Activated naive CD4-positive, alpha-beta T cell treated with anti-CD3 and anti-CD28 coated beads for 36 hours (primary cell): ENCODE measurements around the gene PBOV1. TPM values are rescaled to one million over a fixed set of nuclear protein-coding genes. Genes with fewer than 3 reads are reported as not detected.

Experiments
- CTCF ChIA-PET: fragments of 350-600 bp; sonication (Branson Sonifier 250); formaldehyde crosslinking; loops from one replicate; lab custom pipeline; 2021; ENCODE audit warnings: antibody characterized with exemption; lab: Charles Lee
- DNase-seq: peaks from one replicate; pipeline ENCODE4 v3.0.0-alpha.2; 2020
- H3K27ac Mint-ChIP-seq: one replicate; pipeline ENCODE4 v1.8.0; 2021; ENCODE audit warnings: mild to moderate bottlenecking, mixed read lengths
- H3K27me3 Mint-ChIP-seq: one replicate; pipeline ENCODE4 v1.8.0; 2021; ENCODE audit warnings: low read depth, mixed read lengths
- H3K36me3 Mint-ChIP-seq: one replicate; pipeline ENCODE4 v1.8.0; 2021; ENCODE audit warnings: low read depth, mixed read lengths
- H3K4me1 Mint-ChIP-seq: one replicate; pipeline ENCODE4 v1.8.0; 2021; ENCODE audit warnings: low read depth, mixed read lengths
- H3K4me3 Mint-ChIP-seq: one replicate; pipeline ENCODE4 v1.8.0; 2021; ENCODE audit warnings: mild to moderate bottlenecking, moderate library complexity, mixed read lengths
- H3K9me3 Mint-ChIP-seq: one replicate; pipeline ENCODE4 v1.8.0; 2021; ENCODE audit warnings: mixed read lengths
- intact Hi-C: fragments of 100-400 bp; cut with micrococcal nuclease; formaldehyde crosslinking; loops from one replicate; pipeline ENCODE4 v1.15.1; 2023
- total RNA-seq, 2 experiments: library from RNA; stranded (reverse); gene quantifications; one replicate each; pipeline ENCODE4 v1.2.3, GENCODE V29; 2021

The PBOV1 gene
- total RNA-seq, 2 experiments from 2014 or later, result not detected

DNA sequence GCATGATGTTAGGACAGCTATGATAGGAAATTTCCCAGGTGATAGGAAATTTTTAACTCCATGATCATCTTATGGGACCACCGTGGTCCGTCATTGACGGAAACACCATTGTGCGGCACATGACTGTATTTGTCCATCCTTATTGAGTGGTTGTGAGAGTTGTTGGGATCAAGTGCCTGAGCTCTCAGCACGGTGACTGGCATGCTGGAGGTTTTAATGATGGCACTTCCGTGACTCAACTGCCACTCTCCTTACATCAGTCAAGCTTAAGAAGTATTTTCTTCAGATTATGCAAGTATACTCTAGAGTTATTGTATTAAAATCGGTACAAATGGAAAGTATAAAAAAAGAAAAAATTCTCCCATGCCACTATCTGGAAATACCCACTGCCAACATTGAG is 20.7 kb downstream of the PBOV1 start:
- no peaks in the 10 kb centered on the region for H3K9me3 Mint-ChIP-seq

DNA sequence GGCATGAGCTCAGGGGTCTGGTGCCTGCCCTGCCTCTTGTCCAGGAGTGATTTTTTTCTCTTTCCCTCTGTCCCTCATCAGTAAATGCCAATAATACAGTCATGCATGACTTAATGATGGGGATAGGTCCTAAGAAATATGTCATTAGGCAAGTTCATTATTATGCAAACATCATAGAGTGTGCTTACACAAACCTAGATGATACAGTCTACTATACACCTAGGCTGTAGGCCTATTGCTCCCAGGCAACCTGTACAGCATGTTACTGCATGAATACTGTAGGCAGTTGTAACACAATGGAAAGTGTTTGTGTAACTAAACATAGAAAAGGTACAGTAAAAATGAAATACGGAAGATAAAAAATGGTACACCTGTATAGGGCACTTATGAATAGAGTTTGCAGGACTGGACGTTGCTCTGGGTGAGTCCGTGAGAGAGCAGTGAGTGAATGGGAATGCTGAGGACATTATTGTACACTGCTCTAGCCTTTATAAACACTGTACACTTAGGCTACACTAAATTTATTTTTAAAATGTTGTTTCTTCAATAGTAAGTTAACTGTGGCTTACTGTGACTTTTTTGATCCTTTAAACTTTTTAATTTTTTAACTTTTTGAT is 22.1 kb downstream of the PBOV1 start:
- Mint-ChIP-seq H3K9me3 (no peaks in the 10 kb centered on the region), H3K27ac (no peak overlapping the region), H3K4me1 (no peaks in the 10 kb centered on the region), H3K4me3 (no peak overlapping the region), H3K36me3 (no peaks in the 10 kb centered on the region), H3K27me3 (peaks cover 14% of the 10 kb centered on the region)
- no peak for DNase-seq
- CTCF ChIA-PET, result no interaction called here
- intact Hi-C loops, result no loop called here

More for the DNA sequence above, 20.7 kb downstream of the PBOV1 start:
- H3K27ac Mint-ChIP-seq, result no peak overlapping the region
- H3K36me3 Mint-ChIP-seq, result no peaks in the 10 kb centered on the region
- no peaks in the 10 kb centered on the region for H3K4me1 Mint-ChIP-seq
- no peak for DNase-seq
- no peak overlapping the region for H3K4me3 Mint-ChIP-seq
- intact Hi-C loops, result no loop called here
- CTCF ChIA-PET, result no interaction called here
- H3K27me3 Mint-ChIP-seq, result peaks cover 14% of the 10 kb centered on the region

DNA sequence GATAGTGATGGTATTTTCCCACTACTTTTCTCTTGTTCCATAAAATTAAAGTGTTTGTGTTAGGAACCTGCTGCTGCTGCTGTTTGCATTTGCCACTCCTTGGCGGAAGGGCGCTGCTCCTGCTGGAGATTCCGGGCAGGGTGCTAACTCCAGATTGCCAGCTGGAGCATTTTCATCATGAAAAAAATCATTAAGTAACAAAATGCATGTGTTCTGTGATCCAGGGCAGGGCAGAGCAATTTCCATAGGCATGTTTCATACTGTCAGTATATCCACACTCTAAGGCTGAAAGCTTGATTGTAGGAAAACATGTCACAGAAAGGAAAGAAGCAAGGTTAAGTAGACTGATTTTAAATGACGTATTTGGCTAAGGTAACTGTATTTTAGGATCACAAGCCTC is 24.0 kb downstream of the PBOV1 start:
- Mint-ChIP-seq H3K27ac (no peak overlapping the region), H3K36me3 (no peaks in the 10 kb centered on the region)

DNA sequence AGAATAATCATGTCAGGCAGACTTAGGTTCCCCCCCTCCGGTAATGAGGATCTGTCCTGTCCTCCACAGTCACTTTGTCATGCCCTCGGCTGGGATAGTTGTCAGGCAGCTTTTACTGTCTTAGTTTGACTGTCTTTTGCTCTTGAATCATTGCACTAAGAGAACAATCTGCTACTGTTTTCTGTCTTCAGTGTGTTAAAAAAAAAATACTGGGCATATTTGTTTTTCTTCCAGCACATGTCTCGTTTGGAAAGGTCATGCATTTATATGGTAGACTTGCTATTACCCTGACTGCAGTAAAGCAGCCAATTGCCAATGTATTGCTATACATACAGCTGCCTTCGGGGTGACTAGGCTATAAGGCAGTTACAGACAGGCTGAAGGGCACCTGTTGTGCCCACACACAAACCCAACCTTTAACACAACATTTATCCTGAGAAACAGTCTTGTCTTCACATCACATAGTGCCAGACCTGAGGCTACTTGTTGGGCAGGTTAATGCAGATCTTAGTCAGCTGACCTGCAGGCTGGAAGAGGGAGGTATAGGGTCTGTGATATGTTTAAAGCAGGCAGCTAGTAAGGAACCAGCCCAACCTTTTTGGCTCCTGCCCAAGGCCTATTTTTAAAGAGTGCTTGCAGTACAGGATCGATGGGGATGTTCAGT is 29.9 kb downstream of the PBOV1 start:
- CTCF ChIA-PET, result no interaction called here

More for the DNA sequence above, 24.0 kb downstream of the PBOV1 start:
- no peaks in the 10 kb centered on the region for H3K9me3 Mint-ChIP-seq
- intact Hi-C loops, result no loop called here
- peaks cover 6% of the 10 kb centered on the region for H3K27me3 Mint-ChIP-seq
- H3K4me3 Mint-ChIP-seq, result no peak overlapping the region
- CTCF ChIA-PET, result no interaction called here
- DNase-seq, result no peak
- H3K4me1 Mint-ChIP-seq, result no peaks in the 10 kb centered on the region

DNA sequence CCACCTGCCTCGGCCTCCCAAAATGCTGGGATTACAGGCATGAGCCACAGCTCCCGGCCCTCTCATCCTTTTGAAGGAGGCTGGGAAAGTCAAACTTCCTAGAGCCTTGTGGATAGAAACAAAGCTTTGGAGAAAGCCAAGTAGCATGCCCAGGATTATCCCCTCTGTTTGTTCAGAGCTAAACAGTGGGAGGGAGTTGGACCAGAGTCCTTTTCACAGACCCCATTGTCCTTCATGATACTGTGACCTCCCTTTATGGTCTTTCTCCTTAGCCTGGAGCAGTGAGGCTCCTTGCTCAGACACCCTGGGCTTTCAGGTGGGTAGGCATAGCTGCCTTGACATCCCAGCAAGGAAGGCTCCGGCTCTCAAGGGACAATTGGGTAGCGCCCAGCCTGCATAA is 31.1 kb downstream of the PBOV1 start:
- Mint-ChIP-seq H3K36me3 (no peaks in the 10 kb centered on the region), H3K4me3 (no peak overlapping the region), H3K4me1 (no peaks in the 10 kb centered on the region), H3K27ac (no peak overlapping the region), H3K9me3 (no peaks in the 10 kb centered on the region), H3K27me3 (peaks cover 16% of the 10 kb centered on the region)
- intact Hi-C loops, result no loop called here
- CTCF ChIA-PET, result no interaction called here
- DNase-seq, result no peak

More for the DNA sequence above, 29.9 kb downstream of the PBOV1 start:
- Mint-ChIP-seq H3K4me1 (no peaks in the 10 kb centered on the region), H3K27ac (no peak overlapping the region), H3K9me3 (no peaks in the 10 kb centered on the region), H3K36me3 (no peaks in the 10 kb centered on the region), H3K4me3 (no peak overlapping the region), H3K27me3 (peaks cover 11% of the 10 kb centered on the region)
- intact Hi-C loops, result no loop called here
- no peak for DNase-seq

DNA sequence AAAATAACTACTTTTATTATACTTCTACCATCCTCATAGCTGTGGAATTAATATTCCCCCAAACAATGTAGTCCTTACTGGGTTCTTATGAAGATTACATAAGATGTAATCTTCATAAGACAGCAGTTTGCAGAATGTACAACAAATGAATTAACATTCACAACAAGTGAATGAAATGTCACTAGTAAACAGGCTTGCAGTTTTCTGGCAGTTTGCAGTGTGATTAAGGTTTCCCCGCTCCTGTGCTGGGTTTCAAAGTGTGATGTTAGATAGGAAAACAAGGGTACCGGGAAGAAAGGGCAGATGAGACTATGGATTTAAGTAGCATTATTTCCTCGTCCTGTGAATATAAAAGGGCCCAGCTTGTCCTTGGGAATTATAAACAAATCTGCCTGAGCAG is 34.1 kb downstream of the PBOV1 start:
- no peak for DNase-seq
- H3K27me3 Mint-ChIP-seq, result peaks cover 31% of the 10 kb centered on the region
- no peak overlapping the region for H3K4me3 Mint-ChIP-seq
- intact Hi-C loops, result no loop called here
- CTCF ChIA-PET, result no interaction called here
- H3K4me1 Mint-ChIP-seq, result no peaks in the 10 kb centered on the region
- H3K36me3 Mint-ChIP-seq, result no peaks in the 10 kb centered on the region
- H3K27ac Mint-ChIP-seq, result no peak overlapping the region
- H3K9me3 Mint-ChIP-seq, result peaks cover 4% of the 10 kb centered on the region

DNA sequence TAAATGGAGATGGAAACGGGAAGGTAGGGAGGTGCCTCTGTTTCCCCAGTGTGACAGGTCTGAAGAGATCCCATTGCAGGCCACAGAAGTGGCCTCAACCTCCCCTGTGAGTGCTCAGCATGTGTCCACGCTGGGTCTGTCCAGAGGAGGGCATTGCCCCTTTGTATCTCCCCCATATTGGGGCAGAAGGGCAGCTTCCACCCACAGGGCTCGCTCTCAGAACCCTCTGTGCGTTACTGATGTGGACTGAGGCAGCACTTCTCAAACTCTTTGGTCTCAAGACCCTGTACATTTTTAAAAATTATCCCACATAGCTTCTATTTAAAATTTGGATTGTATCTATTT is 34.5 kb downstream of the PBOV1 start:
- Mint-ChIP-seq H3K4me3 (no peak overlapping the region), H3K27me3 (peaks cover 27% of the 10 kb centered on the region), H3K4me1 (no peaks in the 10 kb centered on the region), H3K27ac (no peak overlapping the region), H3K9me3 (peaks cover 4% of the 10 kb centered on the region), H3K36me3 (no peaks in the 10 kb centered on the region)
- intact Hi-C loops, result no loop called here
- no peak for DNase-seq
- CTCF ChIA-PET, result no interaction called here

DNA sequence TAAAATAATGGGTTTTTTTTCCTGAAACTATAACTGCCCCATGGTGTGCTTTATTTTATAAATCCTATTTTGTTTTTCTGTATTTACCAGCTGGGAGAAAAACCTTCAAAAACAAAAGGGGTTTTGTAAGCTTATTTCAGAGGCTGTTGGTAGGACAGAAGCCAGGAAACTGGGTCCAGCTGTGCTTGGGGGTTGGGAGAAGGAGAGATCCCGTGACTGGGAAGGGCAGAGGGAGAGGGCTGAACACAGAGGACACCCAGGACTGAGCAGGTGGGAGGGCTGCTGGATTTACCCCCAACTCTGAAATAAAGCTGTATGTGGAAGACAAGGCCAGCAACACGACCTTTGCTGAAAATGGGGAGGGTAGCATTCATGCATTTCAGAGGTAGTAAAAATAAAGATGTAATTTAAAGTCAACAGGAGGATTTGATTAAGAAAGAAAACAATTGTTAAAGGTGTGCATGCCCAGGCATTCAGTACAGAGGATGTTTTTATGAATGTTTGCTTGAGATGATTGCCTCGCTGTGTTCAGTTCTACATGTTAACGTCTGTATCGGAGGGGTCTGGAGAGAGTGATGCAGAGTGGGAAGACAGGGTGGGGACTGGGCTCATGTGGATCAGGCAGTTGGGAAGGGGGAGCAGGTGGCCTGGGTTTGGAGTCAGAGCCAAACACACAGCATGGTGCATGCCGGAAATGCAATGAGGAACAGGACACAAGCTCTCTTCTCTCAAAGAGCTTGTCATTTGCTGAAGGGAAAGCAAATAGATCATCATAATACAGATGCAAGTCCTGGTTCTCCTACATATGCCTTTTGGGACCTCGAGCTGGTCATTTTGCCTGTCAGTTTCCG is 35.1 kb downstream of the PBOV1 start:
- Mint-ChIP-seq H3K27ac (no peak overlapping the region), H3K4me1 (no peaks in the 10 kb centered on the region), H3K27me3 (peaks cover 27% of the 10 kb centered on the region), H3K36me3 (no peaks in the 10 kb centered on the region), H3K9me3 (peaks cover 8% of the 10 kb centered on the region), H3K4me3 (no peak overlapping the region)
- CTCF ChIA-PET, result no interaction called here
- no peak for DNase-seq
- intact Hi-C loops, result no loop called here

DNA sequence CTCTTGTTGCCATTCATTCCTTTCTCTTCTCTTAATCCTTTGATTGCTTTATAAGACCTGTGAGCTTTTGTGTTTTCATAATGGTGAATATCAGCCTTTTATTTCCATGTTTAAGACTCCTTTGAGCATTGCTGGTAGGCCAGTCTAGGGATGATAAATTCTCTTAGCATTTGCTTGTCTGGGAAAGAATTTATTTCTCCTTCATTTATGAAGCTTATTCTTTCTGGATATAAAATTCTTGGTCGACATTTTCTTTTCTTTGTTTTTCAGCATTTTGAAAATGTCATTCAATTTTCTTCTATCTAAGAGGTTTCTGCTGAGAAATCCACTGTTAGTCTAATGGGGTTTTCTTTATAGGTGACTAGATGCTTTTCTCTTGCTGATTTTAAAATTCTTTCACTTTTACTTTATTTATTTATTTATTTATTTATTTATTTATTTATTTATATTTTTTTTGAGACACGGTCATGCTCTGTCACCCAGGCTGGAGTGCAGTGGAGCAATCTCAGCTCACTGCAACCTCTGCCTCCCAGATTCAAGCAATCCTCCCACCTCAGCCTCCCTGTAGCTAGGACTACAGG is 41.5 kb downstream of the PBOV1 start:
- Mint-ChIP-seq H3K36me3 (no peaks in the 10 kb centered on the region), H3K27me3 (peaks cover 24% of the 10 kb centered on the region), H3K27ac (no peak overlapping the region), H3K4me3 (no peak overlapping the region), H3K9me3 (peaks cover 20% of the 10 kb centered on the region), H3K4me1 (no peaks in the 10 kb centered on the region)
- CTCF ChIA-PET, result no interaction called here
- no peak for DNase-seq
- intact Hi-C loops, result no loop called here

DNA sequence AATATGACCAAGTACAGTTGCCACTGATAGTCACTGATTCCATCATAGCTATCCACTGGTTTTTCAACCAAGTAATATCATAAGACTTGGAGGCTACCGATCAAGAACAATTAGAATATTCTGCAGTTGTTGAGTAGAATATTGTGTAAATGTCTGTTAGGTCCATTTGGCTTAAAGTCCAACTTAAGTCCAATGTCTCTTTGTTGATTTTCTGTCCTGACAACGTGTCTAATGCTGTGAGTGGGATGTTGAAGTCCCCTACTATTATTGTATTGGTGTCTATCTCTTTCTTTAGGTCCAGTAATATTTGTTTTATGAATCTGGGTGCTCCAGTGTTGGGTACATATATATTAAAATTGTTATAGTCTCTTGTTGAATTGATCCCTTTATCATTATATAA is 42.7 kb downstream of the PBOV1 start:
- Mint-ChIP-seq H3K27me3 (peaks cover 18% of the 10 kb centered on the region), H3K27ac (no peak overlapping the region), H3K4me3 (no peak overlapping the region), H3K36me3 (no peaks in the 10 kb centered on the region), H3K9me3 (peaks cover 20% of the 10 kb centered on the region), H3K4me1 (no peaks in the 10 kb centered on the region)
- DNase-seq, result no peak
- CTCF ChIA-PET, result no interaction called here
- intact Hi-C loops, result no loop called here
